Vagina (tissue), 2 donors: ENCODE results near the gene SLC2A6. TPM values are rescaled to one million over a fixed set of nuclear protein-coding genes. Genes with fewer than 3 reads are reported as not detected.

ENCODE experiments used
- DNase-seq, 2 donors: peaks; one replicate each; pipeline ENCODE4 v3.0.0-alpha.2; 2017; ENCODE audit errors: extremely low spot score in 2 of 2
- H3K27ac ChIP-seq: fragments of 200-600 bp; sonication (generic); one replicate; pipeline ENCODE4 v1.5.1; 2019
- H3K27me3 ChIP-seq: fragments of 200-600 bp; sonication (generic); one replicate; pipeline ENCODE4 v1.5.1; 2019
- H3K36me3 ChIP-seq, 2 donors: fragments of 200-600 bp; sonication (generic); one replicate each; pipeline ENCODE4 v1.5.1; 2017 to 2019
- H3K4me1 ChIP-seq: fragments of 200-600 bp; sonication (generic); one replicate; pipeline ENCODE4 v1.5.1; 2019
- H3K4me3 ChIP-seq, 2 donors: fragments of 200-600 bp; sonication (generic); 1 replicate in 1 of 2; 2 replicates in 1 of 2; pipeline ENCODE4 v1.5.1; 2016 to 2019
- H3K9me3 ChIP-seq: fragments of 200-600 bp; sonication (generic); one replicate; pipeline ENCODE4 v1.5.1; 2019
- POLR2A ChIP-seq, 2 donors: fragments of 450-650 bp; IDR thresholded peaks; one replicate each; pipeline ENCODE4 v1.6.1; 2017; ENCODE audit warnings: antibody characterized with exemption in 2 of 2, mild to moderate bottlenecking in 2 of 2, moderate library complexity in 2 of 2
- POLR2AphosphoS5 ChIP-seq, 2 donors: sonication (generic); formaldehyde crosslinking; IDR thresholded peaks; one replicate each; pipeline ENCODE4 v1.9.0; 2017; ENCODE audit warnings: antibody characterized with exemption in 2 of 2, mild to moderate bottlenecking in 2 of 2, low read depth in 1 of 2; ENCODE audit not compliant: insufficient read depth in 1 of 2
- intact Hi-C: fragments of 100-400 bp; cut with DNase I; formaldehyde crosslinking; loops from one replicate; pipeline ENCODE4 v1.15.1; 2023
- total RNA-seq: library from RNA; depleted of rRNA; stranded (reverse); fragments of >200 nt; gene quantifications from one replicate; pipeline ENCODE4 v1.2.3, GENCODE V29; 2016
- TF ChIP-seq, protein P1 (sequence below), 3 experiments: fragments of 450-650 bp in 2 of 3; fragments of 200-600 bp in 1 of 3; sonication (generic) in 1 of 3; IDR thresholded peaks; one replicate each; pipeline ENCODE4 v1.5.1; 2017 to 2019; ENCODE audit warnings: antibody characterized with exemption in 3 of 3, mild to moderate bottlenecking in 2 of 3, moderate library complexity in 2 of 3

The SLC2A6 gene
- total RNA-seq, 1 donor from 2014 or later = 3.7 TPM

DNA sequence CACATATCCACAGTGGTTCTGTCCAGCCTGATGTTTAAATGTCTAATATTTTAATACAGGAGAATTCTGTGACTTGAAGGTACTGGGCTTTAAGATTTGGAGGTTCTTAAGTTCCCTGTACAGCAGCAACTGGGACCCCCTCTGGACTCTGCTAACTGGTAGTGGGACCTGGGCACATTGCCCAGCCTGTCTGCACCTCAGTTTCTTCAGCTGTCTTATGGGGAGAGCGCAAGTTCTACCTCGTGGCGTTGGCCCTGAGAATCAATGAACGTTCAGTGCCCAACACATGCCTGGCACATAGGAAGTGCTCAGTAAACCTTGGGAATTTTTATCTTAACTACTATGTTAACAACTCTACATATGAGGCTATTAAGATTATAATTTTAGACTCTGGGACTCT lies 1.4 kb downstream of the SLC2A6 start:
- Histone ChIP-seq H3K4me3 (no peak overlapping the region), H3K27ac (no peak overlapping the region), H3K4me1 (peaks cover 16% of the 10 kb centered on the region), H3K36me3 (no peaks in the 10 kb centered on the region), H3K9me3 (no peaks in the 10 kb centered on the region), H3K27me3 (no peaks in the 10 kb centered on the region)
- TF ChIP-seq, protein P1, sequence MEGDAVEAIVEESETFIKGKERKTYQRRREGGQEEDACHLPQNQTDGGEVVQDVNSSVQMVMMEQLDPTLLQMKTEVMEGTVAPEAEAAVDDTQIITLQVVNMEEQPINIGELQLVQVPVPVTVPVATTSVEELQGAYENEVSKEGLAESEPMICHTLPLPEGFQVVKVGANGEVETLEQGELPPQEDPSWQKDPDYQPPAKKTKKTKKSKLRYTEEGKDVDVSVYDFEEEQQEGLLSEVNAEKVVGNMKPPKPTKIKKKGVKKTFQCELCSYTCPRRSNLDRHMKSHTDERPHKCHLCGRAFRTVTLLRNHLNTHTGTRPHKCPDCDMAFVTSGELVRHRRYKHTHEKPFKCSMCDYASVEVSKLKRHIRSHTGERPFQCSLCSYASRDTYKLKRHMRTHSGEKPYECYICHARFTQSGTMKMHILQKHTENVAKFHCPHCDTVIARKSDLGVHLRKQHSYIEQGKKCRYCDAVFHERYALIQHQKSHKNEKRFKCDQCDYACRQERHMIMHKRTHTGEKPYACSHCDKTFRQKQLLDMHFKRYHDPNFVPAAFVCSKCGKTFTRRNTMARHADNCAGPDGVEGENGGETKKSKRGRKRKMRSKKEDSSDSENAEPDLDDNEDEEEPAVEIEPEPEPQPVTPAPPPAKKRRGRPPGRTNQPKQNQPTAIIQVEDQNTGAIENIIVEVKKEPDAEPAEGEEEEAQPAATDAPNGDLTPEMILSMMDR (IDR thresholded peaks at IDR 0.05) = no peak
- TF ChIP-seq POLR2A (IDR thresholded peaks at IDR 0.05) (no peak), POLR2AphosphoS5 (IDR thresholded peaks at IDR 0.05; ENCODE audit: insufficient read depth in 1 of 2, low read depth in 1 of 2) (no peak)
- intact Hi-C loops = no loop called here
- DNase-seq = no peak

DNA sequence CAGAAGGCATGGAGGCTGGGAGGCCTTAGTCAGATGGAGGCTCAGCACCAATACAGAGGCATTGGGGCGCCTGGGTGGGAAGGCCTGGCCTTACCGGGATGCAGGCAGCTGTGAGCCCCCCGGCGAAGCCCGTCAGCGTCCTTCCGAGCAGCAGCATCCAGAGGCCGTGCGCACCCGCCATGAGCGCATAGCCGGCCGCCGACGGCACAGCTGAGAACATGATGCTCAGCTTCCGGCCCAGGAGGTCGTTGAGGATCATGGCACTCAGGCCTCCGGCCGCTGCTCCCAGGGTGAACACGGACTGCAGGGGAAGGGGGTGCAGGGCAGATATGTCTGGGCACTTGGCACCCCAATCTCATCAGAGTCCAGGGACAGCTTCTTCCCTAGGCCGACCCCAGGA lies 2.0 kb downstream of the SLC2A6 start:
- DNase-seq = no peak
- no peaks in the 10 kb centered on the region for H3K36me3 ChIP-seq
- H3K4me1 ChIP-seq = peaks cover 16% of the 10 kb centered on the region
- TF ChIP-seq POLR2AphosphoS5 (IDR thresholded peaks at IDR 0.05; ENCODE audit: insufficient read depth in 1 of 2, low read depth in 1 of 2) (no peak), POLR2A (IDR thresholded peaks at IDR 0.05) (no peak)
- TF ChIP-seq, protein P1 (IDR thresholded peaks at IDR 0.05) = no peak
- no peaks in the 10 kb centered on the region for H3K27me3 ChIP-seq
- intact Hi-C loops = no loop called here
- H3K27ac ChIP-seq = no peak overlapping the region
- no peak overlapping the region for H3K4me3 ChIP-seq
- no peaks in the 10 kb centered on the region for H3K9me3 ChIP-seq

DNA sequence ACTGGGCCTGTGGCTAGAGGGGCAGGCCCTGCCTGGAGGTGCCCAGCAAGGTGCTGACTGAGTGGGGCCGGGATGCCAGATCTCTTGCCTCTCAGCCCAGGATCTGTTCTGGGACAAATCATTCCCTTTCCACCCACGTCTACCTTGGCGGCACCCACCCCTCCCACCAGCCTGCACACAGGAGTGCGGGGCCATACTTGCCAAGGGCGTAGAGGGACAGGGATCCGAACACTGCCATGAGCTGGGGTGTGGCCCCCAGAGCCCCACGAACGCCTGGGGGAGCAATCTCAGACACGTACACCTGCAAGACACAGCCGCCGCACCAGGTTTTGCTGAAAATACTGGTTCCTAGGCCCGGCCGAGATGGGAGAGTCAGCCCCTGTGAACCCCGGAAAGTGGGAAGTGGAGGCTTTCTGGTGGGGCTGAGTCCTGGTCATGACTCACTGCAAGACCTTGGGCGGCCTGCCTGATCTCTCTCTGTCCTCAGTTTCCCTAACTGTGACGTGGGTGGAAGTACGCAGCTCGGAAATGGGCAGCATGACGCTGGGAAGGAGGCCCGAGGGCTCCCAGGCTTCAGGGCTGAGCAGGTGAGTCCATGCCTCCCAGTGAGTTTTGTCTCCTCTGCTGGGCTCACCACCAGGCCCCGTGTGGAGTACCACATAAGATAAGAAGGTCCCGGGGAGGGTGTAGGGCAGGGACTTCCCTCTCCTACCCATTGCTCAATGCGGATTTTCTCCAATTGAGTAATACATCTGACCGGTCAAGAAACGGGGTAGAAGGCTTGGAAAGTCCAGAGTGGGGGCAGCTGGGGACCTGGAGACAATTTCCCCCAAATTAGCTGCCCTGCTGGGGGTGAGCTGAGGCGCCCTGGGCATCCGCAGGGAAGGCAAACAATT lies 2.6 kb downstream of the SLC2A6 start:
- Histone ChIP-seq H3K4me1 (peaks cover 16% of the 10 kb centered on the region), H3K27ac (no peak overlapping the region), H3K9me3 (no peaks in the 10 kb centered on the region), H3K4me3 (no peak overlapping the region), H3K36me3 (no peaks in the 10 kb centered on the region), H3K27me3 (no peaks in the 10 kb centered on the region)
- intact Hi-C loops = no loop called here
- no peak for DNase-seq
- TF ChIP-seq, protein P1 (IDR thresholded peaks at IDR 0.05) = no peak
- TF ChIP-seq POLR2AphosphoS5 (IDR thresholded peaks at IDR 0.05; ENCODE audit: insufficient read depth in 1 of 2, low read depth in 1 of 2) = no peak
- TF ChIP-seq POLR2A (IDR thresholded peaks at IDR 0.05) = no peak

DNA sequence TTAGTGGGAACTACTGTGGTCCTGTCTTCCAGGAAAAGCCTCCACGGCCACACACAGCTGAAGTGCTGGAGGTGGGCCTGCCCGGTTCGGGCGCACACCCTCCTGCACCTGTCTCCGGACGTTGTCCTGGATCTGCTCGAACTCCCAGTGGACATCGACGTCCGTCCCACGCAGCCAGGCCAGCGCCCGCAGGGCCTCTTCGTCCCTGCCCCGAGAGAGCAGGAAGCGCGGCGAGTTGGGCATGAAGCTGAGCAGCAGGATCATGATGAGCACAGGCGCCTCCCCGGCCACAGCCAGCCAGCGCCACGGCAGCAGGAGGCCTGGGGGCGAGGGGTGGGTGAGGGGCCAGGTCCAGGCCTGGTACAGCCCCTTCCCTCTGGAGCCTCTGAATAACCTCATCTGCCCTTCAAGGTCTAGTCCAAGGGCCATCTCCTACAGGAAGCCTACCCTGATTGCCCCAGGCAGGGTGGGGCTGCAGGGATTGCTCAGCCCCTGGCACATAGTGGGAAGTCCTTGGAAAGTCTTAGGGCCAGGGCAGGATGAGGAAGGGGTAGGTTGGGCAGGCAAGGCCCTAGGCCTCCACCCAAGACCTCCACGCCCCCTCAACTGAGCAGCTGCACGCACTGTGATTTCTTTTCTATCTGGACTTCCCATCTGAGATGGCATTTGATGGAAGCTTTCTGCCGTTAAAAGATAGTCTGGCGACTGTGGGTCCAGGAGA lies 3.4 kb downstream of the SLC2A6 start:
- intact Hi-C loops = no loop called here
- no peak for DNase-seq
- Histone ChIP-seq H3K36me3 (no peaks in the 10 kb centered on the region), H3K4me3 (no peak overlapping the region), H3K9me3 (no peaks in the 10 kb centered on the region), H3K27ac (no peak overlapping the region), H3K27me3 (no peaks in the 10 kb centered on the region), H3K4me1 (peaks cover 16% of the 10 kb centered on the region)
- TF ChIP-seq, protein P1 (IDR thresholded peaks at IDR 0.05) = no peak
- TF ChIP-seq POLR2AphosphoS5 (IDR thresholded peaks at IDR 0.05; ENCODE audit: insufficient read depth in 1 of 2, low read depth in 1 of 2) (no peak), POLR2A (IDR thresholded peaks at IDR 0.05) (no peak)
